Sigmoid colon (tissue), 7 donors: ENCODE data around the gene GSTO1. TPM values are rescaled to one million over a fixed set of nuclear protein-coding genes. Genes with fewer than 3 reads are reported as not detected.

ENCODE experiments used
- DNase-seq: peaks from one replicate; pipeline ENCODE4 v3.0.0-alpha.2; 2019
- H3K27ac ChIP-seq, 4 donors: fragments of 200-600 bp; sonication (generic); one replicate each; pipeline ENCODE4 v1.5.1; 2016 to 2019; ENCODE audit warnings: mild to moderate bottlenecking in 1 of 4
- H3K27me3 ChIP-seq, 3 donors: fragments of 200-600 bp; sonication (generic); one replicate each; pipeline ENCODE4 v1.5.1; 2019; ENCODE audit warnings: mild to moderate bottlenecking in 1 of 3
- H3K36me3 ChIP-seq, 4 donors: fragments of 200-600 bp; sonication (generic); one replicate each; pipeline ENCODE4 v1.5.1; 2016 to 2019
- H3K4me1 ChIP-seq, 4 donors: fragments of 200-600 bp; sonication (generic); one replicate each; pipeline ENCODE4 v1.5.1; 2017 to 2019
- H3K4me3 ChIP-seq, 4 donors: fragments of 200-600 bp; sonication (generic); one replicate each; pipeline ENCODE4 v1.5.1; 2017 to 2019; ENCODE audit warnings: mild to moderate bottlenecking in 2 of 4, moderate library complexity in 1 of 4
- H3K9me3 ChIP-seq, 4 donors: fragments of 200-600 bp in 3 of 4; sonication (generic) in 3 of 4; one replicate each; pipeline versions ENCODE4 v1.5.1 to v1.6.1; 2013 to 2019
- EP300 ChIP-seq, 4 donors: sonication (generic); formaldehyde crosslinking; IDR thresholded peaks; one replicate each; pipeline ENCODE4 v1.6.1; 2017; ENCODE audit warnings: antibody characterized with exemption in 4 of 4
- POLR2A ChIP-seq, 2 donors: fragments of 450-650 bp; IDR thresholded peaks; one replicate each; pipeline ENCODE4 v1.6.1; 2016; ENCODE audit warnings: antibody characterized with exemption in 2 of 2, mild to moderate bottlenecking in 2 of 2, moderate library complexity in 2 of 2
- POLR2AphosphoS5 ChIP-seq, 4 donors: sonication (generic); formaldehyde crosslinking; IDR thresholded peaks; one replicate each; pipeline ENCODE4 v1.6.1; 2017; ENCODE audit warnings: antibody characterized with exemption in 4 of 4
- WGBS, 2 donors: extraction: QIAGEN DNeasy Blood & Tissue Kit; methylation state at CpG; one replicate each; pipeline ENCODE4 v1.1.7; 2013; 5-methylcytosine and 5-hydroxymethylcytosine counted together
- intact Hi-C: fragments of 100-400 bp; cut with DNase I; formaldehyde crosslinking; loops from one replicate; pipeline ENCODE4 v1.15.1; 2023
- polyA plus RNA-seq, 3 donors: library from polyadenylated mRNA; stranded (reverse); fragments of 200-250 nt; gene quantifications; one replicate each; pipeline ENCODE4 v1.2.3, GENCODE V29; 2013
- total RNA-seq, 4 donors: library from RNA; depleted of rRNA; stranded (reverse); fragments of >200 nt; gene quantifications; one replicate each; pipeline ENCODE4 v1.1.0, GENCODE V29; 2016
- TF ChIP-seq, protein P1 (sequence below), 4 experiments: fragments of 450-650 bp in 3 of 4; fragments of 200-600 bp in 1 of 4; IDR thresholded peaks; one replicate each; pipeline ENCODE4 v1.5.1; 2016 to 2019; ENCODE audit warnings: antibody characterized with exemption in 4 of 4, mild to moderate bottlenecking in 3 of 4, moderate library complexity in 2 of 4
- donor health status: healthy with polysubstance abuse.
- donor health status: Bipolar disorder and iron deficiency.
- donor health status: healthy.

Gene GSTO1
- total and polyA plus RNA-seq, 7 donors = 77.5 to 189 (median 141) TPM

DNA sequence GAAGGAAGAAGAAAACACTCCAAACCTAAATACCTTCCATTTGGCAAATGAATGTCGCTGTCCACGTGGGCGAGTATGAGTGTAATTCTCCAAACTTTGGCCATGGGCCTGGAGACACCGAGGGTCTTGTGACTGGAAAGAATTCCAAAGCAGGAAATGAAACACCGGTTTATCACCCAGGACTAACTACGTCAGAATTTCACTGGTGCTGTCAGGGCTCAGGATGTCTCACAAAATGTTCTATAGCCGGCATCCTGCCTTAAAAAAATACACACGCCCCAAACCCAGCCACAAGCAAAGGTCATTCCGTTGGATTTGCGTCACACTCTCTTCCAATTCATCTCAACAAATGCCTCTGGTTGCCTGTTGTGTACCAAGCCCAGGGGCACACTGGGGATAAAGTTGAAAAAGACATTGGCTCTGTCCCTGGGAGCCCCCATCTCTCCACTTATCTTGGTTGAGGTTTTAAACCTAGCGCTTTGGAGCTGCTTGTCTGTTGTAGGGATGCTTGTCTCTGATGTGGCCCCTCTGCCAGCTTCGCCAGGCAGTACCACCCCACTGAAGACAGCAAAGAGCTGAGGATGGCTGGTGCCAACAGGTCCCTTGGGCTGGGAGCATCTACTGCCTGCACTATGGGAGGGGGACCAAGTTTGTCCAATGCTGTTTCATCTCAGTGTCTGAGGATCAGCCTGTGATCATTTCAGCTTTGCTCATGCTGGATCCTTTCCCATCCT is 45.5 kb downstream of the GSTO1 start:
- no peaks in the 10 kb centered on the region for H3K36me3 ChIP-seq
- intact Hi-C loops = no loop called here
- no peak overlapping the region for H3K4me3 ChIP-seq
- H3K27ac ChIP-seq = peak overlapping the region; percentile 68 to 92 (median 78)
- no peaks in the 10 kb centered on the region for H3K9me3 ChIP-seq
- TF ChIP-seq POLR2AphosphoS5 (IDR thresholded peaks at IDR 0.05) (peak; percentile 37 to 82 (median 44)), POLR2A (IDR thresholded peaks at IDR 0.05) (no peak), EP300 (IDR thresholded peaks at IDR 0.05) (peak; percentile 5 to 77 (median 53))
- TF ChIP-seq, protein P1, sequence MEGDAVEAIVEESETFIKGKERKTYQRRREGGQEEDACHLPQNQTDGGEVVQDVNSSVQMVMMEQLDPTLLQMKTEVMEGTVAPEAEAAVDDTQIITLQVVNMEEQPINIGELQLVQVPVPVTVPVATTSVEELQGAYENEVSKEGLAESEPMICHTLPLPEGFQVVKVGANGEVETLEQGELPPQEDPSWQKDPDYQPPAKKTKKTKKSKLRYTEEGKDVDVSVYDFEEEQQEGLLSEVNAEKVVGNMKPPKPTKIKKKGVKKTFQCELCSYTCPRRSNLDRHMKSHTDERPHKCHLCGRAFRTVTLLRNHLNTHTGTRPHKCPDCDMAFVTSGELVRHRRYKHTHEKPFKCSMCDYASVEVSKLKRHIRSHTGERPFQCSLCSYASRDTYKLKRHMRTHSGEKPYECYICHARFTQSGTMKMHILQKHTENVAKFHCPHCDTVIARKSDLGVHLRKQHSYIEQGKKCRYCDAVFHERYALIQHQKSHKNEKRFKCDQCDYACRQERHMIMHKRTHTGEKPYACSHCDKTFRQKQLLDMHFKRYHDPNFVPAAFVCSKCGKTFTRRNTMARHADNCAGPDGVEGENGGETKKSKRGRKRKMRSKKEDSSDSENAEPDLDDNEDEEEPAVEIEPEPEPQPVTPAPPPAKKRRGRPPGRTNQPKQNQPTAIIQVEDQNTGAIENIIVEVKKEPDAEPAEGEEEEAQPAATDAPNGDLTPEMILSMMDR (IDR thresholded peaks at IDR 0.05) = no peak
- DNase-seq = peak; percentile 88
- WGBS, 2 donors = 80 to 83% methylated on average over 12 of the region's 12 CpGs
- H3K27me3 ChIP-seq = no peaks in the 10 kb centered on the region
- peaks cover 0 to 20% (median 20%) of the 10 kb centered on the region in 4 donors for H3K4me1 ChIP-seq

DNA sequence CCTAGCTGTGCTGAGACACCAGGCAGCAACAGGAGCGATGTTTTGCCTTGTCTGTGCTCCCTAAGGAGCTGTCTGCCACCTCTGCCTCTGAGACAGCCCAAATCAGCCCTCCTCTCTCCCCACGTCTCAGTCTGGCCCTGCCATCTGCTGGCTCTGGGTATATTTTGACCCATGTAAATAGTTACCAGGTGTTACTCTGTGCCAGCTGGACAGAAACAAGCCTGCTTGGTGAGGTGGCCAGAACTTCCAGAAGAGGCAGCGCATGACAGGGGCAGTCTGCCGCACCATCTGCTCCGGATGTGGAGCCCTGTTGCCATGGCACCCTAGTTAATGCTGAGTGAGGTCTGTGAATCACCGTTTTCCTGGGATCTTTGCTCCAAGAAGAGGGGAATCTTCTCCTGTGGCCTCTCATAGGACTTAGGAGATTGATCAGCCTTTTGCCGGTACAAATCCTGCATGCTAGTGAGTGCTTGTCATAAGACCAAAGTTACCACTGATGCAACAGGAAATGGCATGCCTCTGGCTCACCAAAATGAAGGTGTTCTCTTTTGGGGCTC is 46.1 kb downstream of the GSTO1 start:
- no peaks in the 10 kb centered on the region for H3K27me3 ChIP-seq
- DNase-seq = peak; percentile 91
- TF ChIP-seq POLR2A (IDR thresholded peaks at IDR 0.05) (no peak), POLR2AphosphoS5 (IDR thresholded peaks at IDR 0.05) (peak in 2 of 4 donors; percentile 35 to 70), EP300 (IDR thresholded peaks at IDR 0.05) (peak in 1 of 4 donors; percentile 63)
- no peak overlapping the region for H3K4me3 ChIP-seq
- H3K27ac ChIP-seq = peak overlapping the region; percentile 68 to 92 (median 78)
- H3K36me3 ChIP-seq = no peaks in the 10 kb centered on the region
- intact Hi-C loops = no loop called here
- 58 to 75% methylated on average over 7 of the region's 7 CpGs for WGBS, 2 donors
- H3K4me1 ChIP-seq = peaks cover 0 to 26% (median 22%) of the 10 kb centered on the region in 4 donors
- H3K9me3 ChIP-seq = no peaks in the 10 kb centered on the region

DNA sequence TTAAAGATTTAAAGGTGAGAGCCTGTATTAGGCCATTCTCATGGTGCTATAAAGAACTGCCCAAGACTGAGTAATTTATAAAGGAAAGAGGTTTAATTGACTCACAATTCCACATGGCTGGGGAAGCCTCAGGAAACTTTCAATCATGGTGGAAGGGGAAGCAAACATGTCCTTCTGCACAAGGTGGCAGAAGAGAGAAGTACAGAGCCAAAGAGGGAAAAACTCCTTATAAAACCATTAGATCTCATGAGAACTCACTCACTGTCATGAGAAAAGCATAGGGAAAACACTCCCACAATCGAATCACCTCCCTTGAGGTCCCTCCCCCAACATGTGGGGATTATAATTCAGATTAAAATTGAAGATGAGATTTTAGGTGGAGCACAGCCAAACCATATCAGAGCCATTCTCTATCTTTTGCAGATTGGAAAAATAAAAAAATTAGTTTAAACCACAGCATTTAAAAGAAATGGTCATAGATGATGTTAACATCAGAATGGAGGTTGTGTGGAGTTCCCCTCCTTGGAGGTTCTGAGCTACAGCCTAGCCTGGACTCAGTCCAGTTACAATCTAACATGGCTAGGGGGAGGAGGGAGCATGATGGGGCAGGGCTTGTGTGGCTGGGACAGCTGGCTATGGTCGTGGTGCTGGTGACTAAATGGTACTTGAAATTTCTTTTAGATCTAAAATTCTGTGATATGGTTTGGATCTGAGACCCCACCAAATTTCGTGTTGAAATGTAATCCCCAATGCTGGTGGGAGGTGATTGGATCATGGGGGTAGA is 47.4 kb downstream of the GSTO1 start:
- Histone ChIP-seq H3K27me3 (no peaks in the 10 kb centered on the region), H3K4me1 (peaks cover 0 to 32% (median 24%) of the 10 kb centered on the region in 4 donors), H3K36me3 (no peaks in the 10 kb centered on the region), H3K4me3 (no peak overlapping the region), H3K9me3 (no peaks in the 10 kb centered on the region), H3K27ac (peak overlapping the region in 1 of 4 donors; percentile 92)
- 74 to 79% methylated on average over 3 of the region's 3 CpGs for WGBS, 2 donors
- no peak for TF ChIP-seq POLR2A (IDR thresholded peaks at IDR 0.05)
- TF ChIP-seq, protein P1 (IDR thresholded peaks at IDR 0.05) = no peak
- no peak for TF ChIP-seq POLR2AphosphoS5 (IDR thresholded peaks at IDR 0.05)
- TF ChIP-seq EP300 (IDR thresholded peaks at IDR 0.05) = no peak
- DNase-seq = no peak
- intact Hi-C loops = no loop called here

DNA sequence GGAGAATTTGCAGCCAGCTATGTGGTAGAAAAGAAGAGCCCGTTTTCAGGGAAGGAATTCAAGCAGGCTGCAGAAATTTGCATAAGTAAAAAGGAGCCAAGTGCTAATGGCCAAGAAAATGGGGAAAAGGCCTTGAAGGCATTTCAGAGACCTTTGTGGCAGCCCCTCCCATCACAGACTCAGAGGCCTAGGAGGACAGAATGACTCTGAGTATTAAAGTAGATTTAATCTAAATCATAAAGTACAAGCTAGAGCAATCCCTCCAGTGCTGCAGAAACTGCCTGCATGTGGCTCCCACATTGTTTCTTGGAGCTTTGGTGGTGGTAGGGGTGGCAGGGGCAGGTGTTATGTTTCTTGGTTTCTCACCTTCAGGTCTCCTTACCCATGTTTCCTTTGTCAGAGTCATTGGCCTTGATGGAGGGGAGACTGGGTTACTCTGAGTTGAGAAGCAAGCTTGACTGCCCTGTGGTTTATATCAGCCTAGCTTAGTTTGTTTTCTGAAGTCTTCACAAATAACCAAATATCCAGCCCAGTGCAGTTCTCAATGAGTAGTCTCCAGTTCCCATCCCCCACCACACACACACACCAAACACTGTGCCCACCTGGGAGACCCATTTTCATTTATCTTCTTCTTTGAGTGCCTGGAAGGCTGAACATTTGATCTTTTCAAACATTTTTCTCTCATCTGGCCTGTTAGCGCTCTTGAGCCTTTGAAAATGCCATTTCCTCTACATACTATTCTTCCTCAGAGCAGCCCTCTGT is 49.1 kb downstream of the GSTO1 start:
- Histone ChIP-seq H3K36me3 (no peaks in the 10 kb centered on the region), H3K4me3 (no peak overlapping the region), H3K4me1 (peaks cover 0 to 32% (median 24%) of the 10 kb centered on the region in 4 donors), H3K27me3 (no peaks in the 10 kb centered on the region), H3K9me3 (no peaks in the 10 kb centered on the region), H3K27ac (peak overlapping the region in 1 of 4 donors; percentile 92)
- TF ChIP-seq, protein P1 (IDR thresholded peaks at IDR 0.05) = no peak
- no peak for TF ChIP-seq POLR2A (IDR thresholded peaks at IDR 0.05)
- intact Hi-C loops = no loop called here
- no peak for DNase-seq
- WGBS, 2 donors = 44 to 51% methylated on average over 2 of the region's 2 CpGs
